NB4 (cell line): ENCODE data around the gene EIF4E3.

Experiments used
- CTCF ChIP-seq: IDR thresholded peaks from one replicate; pipeline ENCODE4 v1.5.1; 2012; ENCODE audit warnings: low read depth, low read length
- POLR2A ChIP-seq: IDR thresholded peaks from 2 replicates; pipeline ENCODE4 v1.6.1; 2011; ENCODE audit warnings: mild to moderate bottlenecking; ENCODE audit not compliant: insufficient read length; ENCODE audit errors: extremely low read depth

- TF ChIP-seq CTCF (no peak), POLR2A (no peak)
Measured at GRCh38 chr3:71753701-71754609, 28.8 kb upstream of the EIF4E3 start, which contains the start of gene GPR27.
